HS-27A (cell line): ENCODE measurements around the gene LINGO3.
A peak's percentile ranks its signal among the peaks of the same experiment; 100 is the strongest.
"Not testable (repeated sequence)": the region's sequence is repeated elsewhere in the genome, so short reads cannot be mapped to it uniquely, and the experiment has no call there.

Source experiments
- DNase-seq: peaks from one replicate; pipeline ENCODE4 v3.0.0-alpha.2; 2012; ENCODE audit warnings: low read depth, missing footprints

The LINGO3 gene

DNA sequence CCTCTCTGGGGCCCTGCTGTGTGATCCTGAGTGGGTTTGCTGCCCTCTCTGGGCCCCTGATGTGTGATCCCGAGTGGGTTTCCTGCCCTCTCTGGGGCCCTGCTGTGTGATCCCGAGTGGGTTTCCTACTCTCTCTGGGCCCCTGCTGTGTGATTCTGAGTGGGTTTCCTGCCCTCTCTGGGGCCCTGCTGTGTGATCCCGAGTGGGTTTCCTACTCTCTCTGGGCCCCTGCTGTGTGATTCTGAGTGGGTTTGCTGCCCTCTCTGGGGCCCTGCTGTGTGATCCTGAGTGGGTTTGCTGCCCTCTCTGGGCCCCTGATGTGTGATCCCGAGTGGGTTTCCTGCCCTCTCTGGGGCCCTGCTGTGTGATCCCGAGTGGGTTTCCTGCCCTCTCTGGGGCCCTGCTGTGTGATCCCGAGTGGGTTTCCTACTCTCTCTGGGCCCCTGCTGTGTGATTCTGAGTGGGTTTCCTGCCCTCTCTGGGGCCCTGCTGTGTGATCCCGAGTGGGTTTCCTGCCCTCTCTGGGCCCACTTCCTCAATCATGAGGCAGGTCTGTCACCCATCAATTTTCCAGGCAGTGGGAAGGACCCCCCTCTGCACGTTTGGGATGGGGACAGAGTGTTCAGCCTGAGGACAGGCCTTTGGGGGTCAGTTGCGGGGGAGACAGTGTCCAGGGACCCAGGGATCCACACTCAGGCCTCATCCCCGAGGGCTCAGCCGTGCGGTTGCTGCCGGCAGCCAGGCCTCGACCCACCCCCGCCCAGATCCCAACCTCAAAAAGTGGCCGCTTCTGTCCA lies 26.5 kb downstream of the LINGO3 start:
- not testable (repeated sequence) for DNase-seq

DNA sequence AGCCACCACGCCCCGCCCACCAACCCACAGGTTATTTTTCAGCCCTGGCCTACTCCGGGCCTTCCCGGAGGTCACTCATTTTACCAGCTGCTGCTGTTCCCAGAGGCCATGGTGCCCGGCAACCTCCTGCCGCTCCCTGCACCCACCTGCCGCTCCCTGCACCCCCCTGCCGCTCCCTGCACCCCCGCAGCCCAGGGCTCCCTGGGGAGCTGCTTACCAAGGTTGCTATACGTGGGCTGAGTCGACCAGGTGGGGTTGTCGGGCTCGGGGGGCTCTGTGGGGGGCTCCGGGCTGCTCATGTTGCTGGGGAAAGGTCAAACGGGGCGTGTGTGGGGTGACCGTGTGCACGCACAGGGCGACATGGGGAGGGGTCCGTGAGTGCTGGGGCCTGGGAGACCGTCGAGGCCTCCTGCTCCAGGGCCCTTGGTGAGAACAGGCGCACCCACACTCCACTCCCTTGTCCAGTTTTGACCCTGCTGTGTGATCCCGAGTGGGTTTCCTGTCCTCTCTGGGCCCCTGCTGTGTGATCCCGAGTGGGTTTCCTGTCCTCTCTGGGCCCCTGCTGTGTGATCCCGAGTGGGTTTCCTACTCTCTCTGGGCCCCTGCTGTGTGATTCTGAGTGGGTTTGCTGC lies 27.2 kb downstream of the LINGO3 start:
- DNase-seq, result no peak

- no peak for DNase-seq
These were observed 29.3 kb downstream of the LINGO3 start for GRCh38 chr19:2278459-2279158.

DNA sequence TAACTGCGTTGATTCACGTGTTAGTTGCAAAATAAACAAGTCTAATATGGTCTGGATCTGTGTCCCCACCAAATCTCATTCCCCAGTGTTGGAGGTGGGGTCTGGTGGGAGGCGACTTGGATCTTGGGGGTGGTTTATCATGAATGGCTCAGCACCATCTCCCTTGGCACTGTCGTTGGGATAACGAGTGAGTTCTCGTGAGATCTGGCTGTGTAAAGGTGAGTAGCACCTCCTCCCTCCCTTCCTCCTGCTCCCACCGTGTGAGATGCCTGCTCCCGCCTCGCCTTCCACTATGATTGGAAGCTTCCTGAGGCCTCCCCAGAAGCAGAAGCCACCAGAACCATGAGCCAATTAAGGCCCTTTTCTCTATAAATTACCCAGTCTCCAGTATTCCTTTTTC lies 30.8 kb downstream of the LINGO3 start:
- no peak for DNase-seq

DNA sequence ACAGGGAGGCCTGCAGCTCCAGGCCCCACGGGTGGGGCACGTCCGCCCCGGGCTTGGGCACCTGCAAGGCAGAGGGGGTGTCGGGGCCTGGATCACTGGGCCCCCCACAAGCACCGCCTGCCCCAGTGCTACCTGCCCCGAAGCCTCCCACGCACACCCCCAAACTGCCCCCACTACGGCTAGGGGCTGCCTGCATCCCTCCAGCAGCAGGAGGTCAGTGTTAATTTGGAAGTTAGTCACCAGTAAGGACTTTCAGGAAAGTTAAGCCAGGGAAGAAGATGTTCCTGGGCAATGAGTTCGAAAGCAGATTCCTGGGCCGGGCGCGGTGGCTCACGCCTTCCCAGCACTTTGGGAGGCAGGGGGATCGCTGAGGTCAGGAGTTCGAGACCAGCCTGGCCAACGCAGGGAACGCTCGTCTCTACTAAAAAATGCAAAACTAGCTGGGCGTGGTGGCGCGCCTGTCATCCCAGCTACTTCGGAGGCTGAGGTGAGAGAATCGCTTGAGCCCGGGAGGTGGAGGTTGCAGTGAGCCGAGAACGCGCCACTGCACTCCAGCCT lies 31.4 kb downstream of the LINGO3 start:
- DNase-seq, result no peak

GRCh38 chr19:2275588-2276428 lies 32.1 kb downstream of the LINGO3 start:
- no peak for DNase-seq

- DNase-seq, result no peak
These were observed 32.9 kb downstream of the LINGO3 start for GRCh38 chr19:2274931-2275535.

DNA sequence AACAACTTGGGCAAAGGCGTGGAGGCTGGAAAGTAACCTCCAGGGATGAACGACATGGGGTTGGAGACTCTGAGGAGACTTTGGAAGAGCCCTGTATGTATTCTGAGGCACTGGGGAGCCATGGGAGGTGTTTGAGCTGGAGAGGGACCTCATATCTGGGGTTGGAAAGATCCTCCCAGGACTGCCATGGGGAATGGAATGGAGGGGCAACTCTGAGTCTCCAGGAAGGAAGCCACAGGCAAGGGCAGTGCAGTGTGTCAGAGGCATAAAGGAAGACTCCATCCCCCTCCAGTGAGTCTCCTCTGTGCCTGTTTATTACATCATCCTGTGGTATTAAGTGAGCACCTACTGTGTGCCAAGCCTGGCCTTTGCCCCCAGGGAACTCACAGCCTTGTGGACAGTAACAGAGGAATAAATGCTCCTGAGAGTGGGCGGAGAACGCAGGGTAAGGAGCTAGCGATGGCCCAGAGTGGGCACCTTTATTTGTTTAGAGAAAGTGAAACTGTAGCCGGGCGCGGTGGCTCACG lies 33.7 kb downstream of the LINGO3 start:
- no peak for DNase-seq

DNA sequence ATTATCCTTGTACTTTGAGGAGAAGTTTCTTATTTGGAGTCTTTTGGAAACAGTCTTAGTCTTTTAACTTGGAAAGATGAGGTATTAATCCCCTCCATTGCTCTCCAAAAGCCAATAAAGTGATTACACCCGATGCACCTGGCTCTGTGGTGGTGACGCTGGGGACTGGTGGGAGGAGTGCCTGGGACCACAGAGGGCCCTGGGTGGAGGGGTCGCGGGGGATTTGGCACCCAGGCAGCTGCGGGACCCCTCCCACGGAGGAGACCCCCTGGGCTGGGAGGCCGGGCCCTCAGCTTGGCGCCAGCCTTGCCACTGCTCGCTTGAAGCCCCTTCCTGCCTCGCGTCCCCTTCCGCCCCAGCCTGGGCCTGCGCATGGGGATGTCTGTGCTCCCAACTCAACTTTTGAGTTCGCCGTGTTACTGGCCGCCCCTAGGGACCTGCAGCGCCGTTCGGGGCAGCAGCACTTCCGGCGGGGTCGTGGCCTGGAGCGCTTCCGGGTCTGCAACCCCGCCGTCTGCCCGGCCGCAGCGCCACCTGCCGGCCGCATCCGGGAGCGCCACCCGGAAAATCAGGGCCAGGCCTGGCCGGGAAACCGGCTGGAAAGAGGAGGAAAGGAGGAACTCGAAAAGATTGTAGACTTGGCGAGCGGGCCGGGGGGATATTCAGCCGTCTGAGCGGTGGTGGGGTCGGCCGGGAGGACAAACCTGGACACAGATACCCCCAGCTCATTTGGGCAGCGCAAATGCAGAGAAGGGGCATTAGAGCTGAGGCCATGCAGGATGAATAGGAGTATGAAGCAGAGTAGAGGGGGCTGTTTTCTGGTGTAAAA lies 34.4 kb downstream of the LINGO3 start:
- DNase-seq, result no peak

DNA sequence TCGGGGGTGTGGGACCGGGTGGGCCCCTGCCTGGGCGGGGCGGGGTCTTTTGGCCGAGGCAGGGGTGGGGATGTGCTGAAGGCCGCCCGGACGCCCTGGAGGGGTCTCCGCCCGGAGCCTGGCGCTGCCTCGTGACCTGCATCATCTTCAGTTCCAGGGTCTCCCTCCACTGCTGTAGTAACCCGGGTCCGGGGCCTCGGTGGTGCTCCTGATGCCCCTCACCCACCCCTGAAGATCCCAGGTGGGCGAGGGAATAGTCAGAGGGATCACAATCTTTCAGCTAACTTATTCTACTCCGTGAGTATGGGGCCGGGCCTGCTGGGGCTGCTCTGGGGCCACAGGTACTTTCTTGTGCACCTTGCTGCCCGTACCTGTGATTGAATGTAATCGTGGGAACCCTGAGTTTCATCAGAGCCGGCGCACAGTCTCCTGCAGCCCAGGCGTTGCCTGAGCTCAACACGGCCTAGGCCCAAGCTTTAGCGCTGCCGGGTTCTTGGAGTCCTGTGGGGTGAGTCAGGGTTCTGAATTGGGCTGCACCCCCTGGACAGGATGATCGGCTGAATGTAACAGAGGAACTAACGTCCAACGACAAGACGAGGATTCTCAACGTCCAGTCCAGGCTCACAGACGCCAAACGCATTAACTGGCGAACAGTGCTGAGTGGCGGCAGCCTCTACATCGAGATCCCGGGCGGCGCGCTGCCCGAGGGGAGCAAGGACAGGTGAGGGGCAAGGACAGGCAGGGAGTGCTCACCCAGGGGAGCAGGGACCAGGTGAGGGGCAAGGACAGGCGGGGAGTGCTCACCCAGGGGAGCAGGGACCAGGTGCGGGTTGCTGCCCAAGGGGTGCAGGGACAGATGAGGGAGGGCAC lies 36.5 kb downstream of the LINGO3 start:
- peak; percentile 38 for DNase-seq

DNA sequence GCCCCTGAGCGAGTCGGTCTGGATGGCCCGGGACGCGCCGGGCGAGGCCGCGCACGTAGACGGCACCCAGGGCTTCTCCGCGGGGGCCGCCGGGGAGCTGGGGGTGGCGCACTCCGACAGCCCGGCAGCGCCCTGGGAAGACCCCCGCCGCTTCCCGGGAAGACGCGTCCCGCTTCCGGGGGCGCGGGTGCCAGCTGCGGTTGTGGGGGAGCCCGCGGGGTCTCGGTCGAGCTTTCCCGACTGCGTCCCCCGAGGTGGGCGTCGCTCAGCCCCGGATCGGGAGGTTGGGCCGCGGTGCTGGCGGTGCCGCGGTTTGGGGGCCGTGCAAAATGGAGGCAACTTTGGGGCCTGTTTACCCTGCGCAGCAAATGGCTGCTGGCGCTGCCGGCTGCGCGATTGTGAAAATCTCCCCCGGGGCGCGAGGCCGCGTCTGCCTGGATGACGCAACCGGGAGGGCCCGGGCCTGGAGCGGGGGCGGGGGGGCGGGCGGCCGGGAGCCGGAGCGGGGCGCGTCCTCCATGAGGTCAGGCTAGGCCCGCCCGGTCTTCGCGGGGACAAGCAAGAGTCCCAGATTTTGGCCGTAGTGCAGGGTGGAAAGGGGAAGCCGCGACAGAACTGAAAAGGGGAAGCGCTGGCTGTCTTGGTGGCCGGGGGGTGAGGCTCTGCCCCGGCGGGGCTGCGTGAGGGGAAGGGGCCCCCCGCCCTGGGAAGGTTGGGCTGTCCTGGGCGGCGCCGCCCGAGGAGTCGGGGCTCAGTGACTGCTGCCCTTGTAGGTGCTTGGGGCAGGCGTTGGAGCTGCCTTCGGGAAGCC lies 37.3 kb downstream of the LINGO3 start:
- no peak for DNase-seq

DNA sequence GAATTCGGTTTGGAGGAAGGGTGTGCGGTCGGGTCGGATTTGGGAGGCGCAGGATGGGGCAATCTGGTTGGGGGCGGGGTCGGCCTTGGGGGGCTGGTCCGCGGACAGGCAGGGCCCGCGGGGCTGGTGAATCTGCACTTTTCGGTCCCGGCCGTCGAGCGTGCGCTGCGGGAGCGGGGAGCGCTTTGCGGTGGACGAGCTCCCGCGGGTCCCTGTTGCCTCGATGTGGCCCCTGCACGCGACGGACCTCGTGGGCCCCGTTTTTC lies 37.9 kb downstream of the LINGO3 start:
- no peak for DNase-seq

DNA sequence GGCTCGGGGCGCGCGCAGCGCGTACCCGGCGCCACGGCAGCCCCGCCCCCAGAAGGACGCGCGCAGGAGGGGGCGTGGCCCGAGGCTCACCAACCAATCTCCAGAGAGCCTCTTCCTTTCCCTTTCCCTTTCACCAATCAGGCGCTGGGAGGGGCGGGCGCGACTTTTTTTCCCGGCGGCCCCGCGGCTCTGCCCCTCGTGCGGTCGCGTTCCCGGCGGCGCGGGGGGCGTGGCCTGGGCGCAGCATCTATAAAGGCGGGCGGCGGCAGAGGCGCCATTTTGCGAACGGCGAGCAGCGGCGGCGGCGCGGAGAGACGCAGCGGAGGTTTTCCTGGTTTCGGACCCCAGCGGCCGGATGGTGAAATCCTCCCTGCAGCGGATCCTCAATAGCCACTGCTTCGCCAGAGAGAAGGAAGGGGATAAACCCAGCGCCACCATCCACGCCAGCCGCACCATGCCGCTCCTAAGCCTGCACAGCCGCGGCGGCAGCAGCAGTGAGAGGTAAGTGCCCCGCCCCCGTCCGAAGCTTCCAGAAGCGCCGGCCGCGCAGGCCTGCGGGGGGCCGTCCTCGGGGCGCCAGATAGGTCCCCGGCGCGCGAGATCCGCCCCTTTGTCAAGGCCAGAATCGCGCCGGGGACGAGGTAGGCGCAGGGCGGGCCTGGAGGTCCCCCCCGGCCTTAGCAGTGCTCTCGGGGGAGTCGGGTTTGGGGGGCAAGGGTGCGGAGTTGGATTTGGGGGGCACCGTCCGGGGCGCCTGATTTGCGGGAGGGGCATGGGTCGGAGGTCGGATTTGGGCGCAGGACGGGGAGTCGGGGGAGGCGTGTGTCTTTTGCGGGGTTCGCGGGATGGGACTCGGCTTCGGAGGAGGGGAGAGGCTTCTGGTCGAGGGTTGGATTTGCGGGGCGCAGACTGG lies 38.5 kb downstream of the LINGO3 start:
- peak; percentile 72 for DNase-seq

DNA sequence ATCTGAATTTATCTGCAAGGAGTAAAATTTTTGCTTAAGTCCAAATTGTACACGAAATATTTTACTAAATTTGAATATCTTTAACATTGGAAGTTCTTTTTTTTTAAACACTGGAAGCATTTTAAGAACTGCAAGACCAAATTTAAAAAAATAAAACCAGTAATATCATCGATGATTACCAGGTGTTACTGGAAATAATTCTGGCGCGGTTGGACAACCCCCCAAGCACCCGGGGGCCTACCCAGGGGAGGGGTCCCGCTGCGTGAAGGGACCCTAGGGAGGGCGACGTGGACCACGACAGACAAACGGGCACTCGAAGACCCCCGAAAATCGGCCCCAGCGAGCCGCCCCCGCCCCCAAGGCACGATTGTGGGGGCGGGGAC lies 39.1 kb downstream of the LINGO3 start:
- no peak for DNase-seq

DNA sequence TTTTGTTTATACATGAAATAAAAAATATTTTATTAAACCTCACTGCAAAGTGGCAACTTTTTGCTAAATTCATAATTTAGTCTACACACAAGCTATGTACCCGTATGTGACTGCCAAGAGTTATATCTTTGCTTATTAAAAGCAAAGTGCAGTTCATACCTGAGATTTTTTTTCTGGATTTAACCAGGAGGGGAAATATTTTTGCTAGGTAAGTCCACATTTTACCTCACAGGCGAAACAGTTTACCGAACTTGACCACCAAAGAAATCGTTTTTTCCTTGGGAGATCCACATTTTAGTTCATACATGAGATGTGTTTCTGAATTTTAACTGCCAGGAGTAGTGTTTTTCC lies 39.5 kb downstream of the LINGO3 start:
- no peak for DNase-seq

DNA sequence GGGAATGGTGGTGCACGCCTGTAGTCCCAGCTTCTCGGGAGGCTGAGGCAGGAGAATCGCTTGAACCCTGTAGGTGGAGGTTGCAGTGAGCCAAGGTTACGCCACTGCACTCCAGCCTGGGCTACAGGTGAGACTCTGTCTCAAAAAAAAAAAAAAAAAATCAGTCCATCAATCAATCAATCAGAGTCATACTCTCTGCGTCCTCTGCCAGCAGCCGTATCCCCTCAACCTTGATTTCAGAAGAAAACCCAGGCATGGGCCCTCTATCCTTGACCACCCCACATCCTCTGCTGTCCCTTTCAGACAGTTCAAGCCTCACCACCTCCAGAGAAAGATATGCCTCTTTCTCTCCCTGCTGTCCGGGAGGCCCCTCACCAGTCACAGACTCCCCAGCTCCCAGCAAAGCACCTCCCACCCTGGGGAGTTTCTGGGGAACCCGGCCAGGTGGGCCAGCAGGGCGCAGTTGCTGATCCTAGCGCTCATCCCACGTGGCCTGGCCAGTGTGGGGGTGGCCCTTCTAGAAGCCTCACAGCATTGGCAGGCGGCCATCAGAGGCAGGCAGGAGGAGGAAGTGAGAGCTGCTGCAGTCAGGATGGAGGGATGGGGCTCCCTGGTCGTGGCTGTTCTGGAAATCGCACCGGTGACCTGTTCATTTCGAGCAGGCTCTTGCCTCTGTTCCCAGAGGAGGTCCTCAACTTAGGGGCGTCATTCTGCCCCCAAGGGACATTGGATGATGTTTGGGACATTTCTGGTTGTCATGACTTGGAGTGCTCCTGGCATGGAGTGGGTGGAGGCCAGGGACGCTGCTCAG lies 41.6 kb downstream of the LINGO3 start:
- no peak for DNase-seq
